Thoracic aorta (tissue), 2 donors: ENCODE data around the gene MCF2. TPM values are rescaled to one million over a fixed set of nuclear protein-coding genes. Genes with fewer than 3 reads are reported as not detected.
"Not testable (repeated sequence)": the region's sequence is repeated elsewhere in the genome, so short reads cannot be mapped to it uniquely, and the experiment has no call there.

ENCODE experiments used
- ATAC-seq: fragments of 150-250 bp; one replicate; pipeline ENCODE4 v1.8.0; 2017; ENCODE audit warnings: low read depth; ENCODE audit not compliant: insufficient number of reproducible peaks, low FRiP score
- DNase-seq: peaks from one replicate; pipeline ENCODE4 v3.0.0-alpha.2; 2020; ENCODE audit warnings: low spot score
- H3K27ac ChIP-seq, 2 donors: fragments of 200-600 bp; sonication (generic); 1 replicate in 1 of 2; 2 replicates in 1 of 2; pipeline ENCODE4 v1.5.1; 2016; ENCODE audit warnings: mild to moderate bottlenecking in 2 of 2, moderate library complexity in 2 of 2
- H3K27me3 ChIP-seq: fragments of 200-600 bp; sonication (generic); replicated peaks from 2 replicates; pipeline ENCODE4 v1.6.0; 2016; ENCODE audit warnings: mild to moderate bottlenecking; ENCODE audit not compliant: insufficient read depth
- H3K36me3 ChIP-seq: fragments of 200-600 bp; sonication (generic); one replicate; pipeline ENCODE4 v1.5.1; 2016
- H3K4me1 ChIP-seq, 2 donors: fragments of 200-600 bp; sonication (generic); 1 replicate in 1 of 2; 2 replicates in 1 of 2; pipeline versions ENCODE4 v1.5.1 to v1.6.0; 2016; ENCODE audit warnings: low read depth in 2 of 2, mild to moderate bottlenecking in 1 of 2; ENCODE audit not compliant: control insufficient read depth in 1 of 2
- H3K4me3 ChIP-seq: fragments of 200-600 bp; sonication (generic); 2 replicates; pipeline ENCODE4 v1.5.1; 2016; ENCODE audit warnings: mild to moderate bottlenecking
- H3K9me3 ChIP-seq: fragments of 200-600 bp; sonication (generic); 2 replicates; pipeline ENCODE4 v1.5.1; 2016
- CTCF ChIP-seq: fragments of 200-600 bp; sonication (generic); IDR thresholded peaks from one replicate; pipeline ENCODE4 v1.5.1; 2019; ENCODE audit warnings: antibody characterized with exemption
- total RNA-seq, 2 donors: library from RNA; depleted of rRNA; stranded (reverse); fragments of >200 nt; gene quantifications; one replicate each; pipeline versions ENCODE4 v1.1.0 to v1.2.3, GENCODE V29; 2016

Gene MCF2
- total RNA-seq, 2 donors from 2014 or later = 2.2 to 3.8 TPM

- H3K4me3 ChIP-seq = peak overlapping the region; percentile 69
- H3K36me3 ChIP-seq = no peaks in the 10 kb centered on the region
- no peak for TF ChIP-seq CTCF
- no peak for DNase-seq
- H3K27ac ChIP-seq = no peak overlapping the region
- H3K4me1 ChIP-seq = no peaks in the 10 kb centered on the region
- no peaks in the 10 kb centered on the region for H3K9me3 ChIP-seq
- no peak for ATAC-seq
- H3K27me3 ChIP-seq = no peaks in the 10 kb centered on the region
These were observed 16.5 kb downstream of the MCF2 start for GRCh38 chrX:139691493-139691842.

- H3K27ac ChIP-seq, ATAC-seq, H3K9me3 ChIP-seq, H3K36me3 ChIP-seq, DNase-seq, H3K4me3 ChIP-seq, H3K27me3 ChIP-seq, H3K4me1 ChIP-seq: not testable (repeated sequence)
These were observed 22.8 kb downstream of the MCF2 start for GRCh38 chrX:139685175-139685574.

- no peak for TF ChIP-seq CTCF
- ATAC-seq = no peak
- no peak for DNase-seq
These were observed 27.6 kb downstream of the MCF2 start for GRCh38 chrX:139680356-139680755.

GRCh38 chrX:139647597-139647996, 60.4 kb downstream of the MCF2 start:
- no peak for TF ChIP-seq CTCF
- no peak overlapping the region for H3K4me3 ChIP-seq
- ATAC-seq = no peak

More at GRCh38 chrX:139680356-139680755, 27.6 kb downstream of the MCF2 start:
- Histone ChIP-seq H3K36me3 (no peaks in the 10 kb centered on the region), H3K4me1 (no peaks in the 10 kb centered on the region), H3K27me3 (no peaks in the 10 kb centered on the region), H3K27ac (no peak overlapping the region), H3K9me3 (no peaks in the 10 kb centered on the region), H3K4me3 (no peak overlapping the region)

GRCh38 chrX:139642241-139642927, 65.6 kb downstream of the MCF2 start:
- DNase-seq = no peak
- Histone ChIP-seq H3K27ac (no peak overlapping the region), H3K4me3 (peak overlapping the region; percentile 61), H3K36me3 (no peaks in the 10 kb centered on the region), H3K9me3 (no peaks in the 10 kb centered on the region), H3K4me1 (no peaks in the 10 kb centered on the region), H3K27me3 (no peaks in the 10 kb centered on the region)
- TF ChIP-seq CTCF = no peak
- no peak for ATAC-seq

More at GRCh38 chrX:139647597-139647996, 60.4 kb downstream of the MCF2 start:
- H3K4me1 ChIP-seq = no peaks in the 10 kb centered on the region
- no peaks in the 10 kb centered on the region for H3K36me3 ChIP-seq
- H3K27me3 ChIP-seq = no peaks in the 10 kb centered on the region
- no peak for DNase-seq
- no peaks in the 10 kb centered on the region for H3K9me3 ChIP-seq
- H3K27ac ChIP-seq = no peak overlapping the region

- DNase-seq = no peak
- H3K27ac ChIP-seq = no peak overlapping the region
- TF ChIP-seq CTCF = no peak
- no peaks in the 10 kb centered on the region for H3K27me3 ChIP-seq
- no peaks in the 10 kb centered on the region for H3K9me3 ChIP-seq
- H3K4me3 ChIP-seq = no peak overlapping the region
- H3K36me3 ChIP-seq = no peaks in the 10 kb centered on the region
- no peak for ATAC-seq
- no peaks in the 10 kb centered on the region for H3K4me1 ChIP-seq
These were observed 67.7 kb downstream of the MCF2 start for GRCh38 chrX:139640259-139640658.
